WTC11 (cell line): ENCODE results near the gene ZBTB21. TPM values are rescaled to one million over a fixed set of nuclear protein-coding genes. Genes with fewer than 3 reads are reported as not detected.

Source experiments
- ATAC-seq: fragments of 200-7000 bp; cut with Tn5 transposase; 2 replicates; pipeline ENCODE4 v1.10.0; 2021; ENCODE audit warnings: mild to moderate bottlenecking, moderate library complexity
- CTCF ChIA-PET: fragments of 300-600 bp; sonication (Branson Sonifier 250); formaldehyde crosslinking; loops from one replicate; lab custom pipeline; 2021; ENCODE audit warnings: antibody characterized with exemption; lab: Charles Lee
- POLR2A ChIA-PET: fragments of 350-600 bp; sonication (Branson Sonifier 250); formaldehyde crosslinking; loops from one replicate; lab custom pipeline; 2021; ENCODE audit warnings: antibody characterized with exemption; lab: Charles Lee
- DNase-seq: peaks from one replicate; pipeline ENCODE4 v3.0.0; 2021; ENCODE audit warnings: low spot score
- H3K27ac Mint-ChIP-seq: 2 replicates; pipeline ENCODE4 v1.8.0; 2021; ENCODE audit warnings: mixed read lengths
- H3K27me3 Mint-ChIP-seq: 2 replicates; pipeline ENCODE4 v1.8.0; 2021; ENCODE audit warnings: low read depth, mild to moderate bottlenecking, moderate library complexity, mixed read lengths
- H3K36me3 Mint-ChIP-seq: 2 replicates; pipeline ENCODE4 v1.8.0; 2021; ENCODE audit warnings: mixed read lengths
- H3K4me1 Mint-ChIP-seq: 2 replicates; pipeline ENCODE4 v1.8.0; 2022; ENCODE audit warnings: mixed read lengths
- H3K4me3 Mint-ChIP-seq: 2 replicates; pipeline ENCODE4 v1.8.0; 2021; ENCODE audit warnings: mild to moderate bottlenecking, moderate library complexity, mixed read lengths
- H3K9me3 Mint-ChIP-seq: 2 replicates; pipeline ENCODE4 v1.8.0; 2021; ENCODE audit warnings: mixed read lengths
- ATF3 ChIP-seq: sonication (generic); formaldehyde crosslinking; conservative IDR thresholded peaks from 2 replicates; pipeline ENCODE4 v1.8.1; 2022; ENCODE audit warnings: mild to moderate bottlenecking, missing genetic modification reagents
- CREB1 ChIP-seq: sonication (generic); formaldehyde crosslinking; IDR thresholded peaks from 2 replicates; pipeline ENCODE4 v1.8.0; 2023; ENCODE audit warnings: mild to moderate bottlenecking, missing genetic modification reagents
- FOXJ3 ChIP-seq: sonication (generic); formaldehyde crosslinking; IDR thresholded peaks from 2 replicates; pipeline ENCODE4 v1.9.0; 2021; ENCODE audit warnings: missing genetic modification reagents, mild to moderate bottlenecking, borderline replicate concordance
- GABPB1 ChIP-seq: sonication (generic); formaldehyde crosslinking; IDR thresholded peaks from 2 replicates; pipeline ENCODE4 v1.8.1; 2023; ENCODE audit warnings: mild to moderate bottlenecking, missing genetic modification reagents
- GRHL2 ChIP-seq: fragments of 250-450 bp; sonication (Bioruptor Pico); IDR thresholded peaks from 2 replicates; pipeline ENCODE4 v1.8.0; 2022; ENCODE audit warnings: mild to moderate bottlenecking, moderate library complexity; ENCODE audit not compliant: insufficient replicate concordance, severe bottlenecking
- IRF2 ChIP-seq: sonication (generic); formaldehyde crosslinking; IDR thresholded peaks from 2 replicates; pipeline ENCODE4 v1.8.0; 2022; ENCODE audit warnings: low read depth, missing genetic modification reagents, borderline replicate concordance
- JAZF1 ChIP-seq: fragments of 250-450 bp; sonication (Bioruptor Pico); IDR thresholded peaks from 2 replicates; pipeline ENCODE4 v1.9.0; 2021; ENCODE audit warnings: moderate library complexity, mild to moderate bottlenecking, inconsistent platforms
- PRDM15 ChIP-seq: sonication (generic); formaldehyde crosslinking; IDR thresholded peaks from 2 replicates; pipeline ENCODE4 v1.8.0; 2022; ENCODE audit warnings: missing genetic modification reagents
- RORB ChIP-seq: fragments of 250-450 bp; sonication (Bioruptor Pico); IDR thresholded peaks from 2 replicates; pipeline ENCODE4 v1.9.0; 2021; ENCODE audit warnings: mild to moderate bottlenecking
- ZNF219 ChIP-seq: sonication (generic); formaldehyde crosslinking; IDR thresholded peaks from 2 replicates; pipeline ENCODE4 v1.8.0; 2023; ENCODE audit warnings: missing genetic modification reagents, mild to moderate bottlenecking, borderline replicate concordance
- ZNF317 ChIP-seq: sonication (generic); formaldehyde crosslinking; IDR thresholded peaks from 2 replicates; pipeline ENCODE4 v1.8.1; 2023; ENCODE audit warnings: low read depth, mild to moderate bottlenecking, moderate library complexity, missing genetic modification reagents, borderline replicate concordance
- ZNF396 ChIP-seq: fragments of 250-450 bp; sonication (Bioruptor Pico); IDR thresholded peaks from 2 replicates; pipeline ENCODE4 v1.8.0; 2021; ENCODE audit warnings: mild to moderate bottlenecking, moderate library complexity, borderline replicate concordance
- ZNF416 ChIP-seq: fragments of 250-450 bp; sonication (Bioruptor Pico); IDR thresholded peaks from 2 replicates; pipeline ENCODE4 v1.9.0; 2021; ENCODE audit warnings: mild to moderate bottlenecking, inconsistent platforms
- ZNF512 ChIP-seq: sonication (generic); formaldehyde crosslinking; IDR thresholded peaks from 2 replicates; pipeline ENCODE4 v1.8.1; 2022; ENCODE audit warnings: missing genetic modification reagents, borderline replicate concordance
- ZSCAN18 ChIP-seq: fragments of 250-450 bp; sonication (Bioruptor Pico); IDR thresholded peaks from 2 replicates; pipeline ENCODE4 v2.1.2; 2022; ENCODE audit warnings: mild to moderate bottlenecking, moderate library complexity
- total RNA-seq: library from RNA; stranded (reverse); gene quantifications from 3 replicates; pipeline ENCODE4 v1.2.3, GENCODE V29; 2021

The ZBTB21 gene
- total RNA-seq, 1 experiment from 2014 or later = 13.8 TPM

- TF ChIP-seq ZNF512 (no peak), ZNF219 (CRISPR knock-in tag) (no peak), GABPB1 (CRISPR knock-in tag) (no peak), ZSCAN18 (CRISPR knock-in tag) (no peak), CREB1 (no peak), ZNF416 (no peak)
These were observed 18.7 kb upstream of the ZBTB21 start (continued) for GRCh38 chr21:42028766-42029425.

GRCh38 chr21:42027822-42028765 is 17.9 kb upstream of the ZBTB21 start:
- H3K4me3 Mint-ChIP-seq = no peak overlapping the region
- H3K4me1 Mint-ChIP-seq = no peaks in the 10 kb centered on the region
- TF ChIP-seq ZNF396 (CRISPR knock-in tag) (no peak), ZNF219 (CRISPR knock-in tag) (no peak), GRHL2 (no peak), RORB (CRISPR knock-in tag) (no peak)
- H3K9me3 Mint-ChIP-seq = no peaks in the 10 kb centered on the region
- H3K27ac Mint-ChIP-seq = no peak overlapping the region
- POLR2A ChIA-PET = no interaction called here
- no peaks in the 10 kb centered on the region for H3K36me3 Mint-ChIP-seq
- no peak for ATAC-seq
- no peak for DNase-seq
- CTCF ChIA-PET = no interaction called here
- H3K27me3 Mint-ChIP-seq = no peaks in the 10 kb centered on the region

GRCh38 chr21:42027085-42027821 is 17.1 kb upstream of the ZBTB21 start:
- Mint-ChIP-seq H3K9me3 (no peaks in the 10 kb centered on the region), H3K36me3 (no peaks in the 10 kb centered on the region), H3K4me1 (no peaks in the 10 kb centered on the region; the same call in 1 of the 2 replicates), H3K27ac (no peak overlapping the region), H3K27me3 (no peaks in the 10 kb centered on the region), H3K4me3 (no peak overlapping the region)
- ATAC-seq (no peak), DNase-seq (no peak)
- POLR2A ChIA-PET = no interaction called here
- CTCF ChIA-PET = no interaction called here
- TF ChIP-seq JAZF1 (CRISPR knock-in tag) = no peak
- TF ChIP-seq ATF3 (CRISPR knock-in tag) = no peak
- no peak for TF ChIP-seq IRF2
- no peak for TF ChIP-seq FOXJ3 (CRISPR knock-in tag)
- TF ChIP-seq ZNF317 = no peak
- no peak for TF ChIP-seq ZNF512
- no peak for TF ChIP-seq PRDM15 (CRISPR knock-in tag)
